Progenitor cell of endocrine pancreas (in vitro differentiated cells): ENCODE results near the gene VDR. TPM values are rescaled to one million over a fixed set of nuclear protein-coding genes. Genes with fewer than 3 reads are reported as not detected.
A peak's percentile ranks its signal among the peaks of the same experiment; 100 is the strongest.

Experiments
- DNase-seq: peaks from one replicate; pipeline ENCODE4 v3.0.0; 2021; ENCODE audit warnings: low spot score; ENCODE audit not compliant: unreplicated experiment
- H3K27ac Mint-ChIP-seq: 2 replicates; pipeline ENCODE4 v1.8.0; 2021; ENCODE audit warnings: mild to moderate bottlenecking, moderate library complexity, mixed read lengths
- H3K27me3 Mint-ChIP-seq: 2 replicates; pipeline ENCODE4 v1.8.0; 2021; ENCODE audit warnings: mixed read lengths
- H3K36me3 Mint-ChIP-seq: 2 replicates; pipeline ENCODE4 v1.8.0; 2022; ENCODE audit warnings: mixed read lengths; ENCODE audit not compliant: insufficient read depth
- H3K4me1 Mint-ChIP-seq: 2 replicates; pipeline ENCODE4 v1.8.0; 2021; ENCODE audit warnings: low read depth, mixed read lengths
- H3K4me3 Mint-ChIP-seq: 2 replicates; pipeline ENCODE4 v1.8.0; 2021; ENCODE audit warnings: low read depth, mild to moderate bottlenecking, moderate library complexity, mixed read lengths
- H3K9me3 Mint-ChIP-seq: 2 replicates; pipeline ENCODE4 v1.8.0; 2021; ENCODE audit warnings: low read depth, mixed read lengths
- CTCF ChIP-seq: fragments of 200-600 bp; sonication (generic); IDR thresholded peaks from one replicate; pipeline ENCODE4 v1.5.0; 2021; ENCODE audit warnings: antibody characterized with exemption, mild to moderate bottlenecking; ENCODE audit not compliant: unreplicated experiment
- total RNA-seq: library from RNA; stranded (reverse); gene quantifications from 2 replicates; pipeline ENCODE4 v1.2.1, GENCODE V29; 2021

The VDR gene
- total RNA-seq, 1 donor from 2014 or later: 0.31 TPM

DNA sequence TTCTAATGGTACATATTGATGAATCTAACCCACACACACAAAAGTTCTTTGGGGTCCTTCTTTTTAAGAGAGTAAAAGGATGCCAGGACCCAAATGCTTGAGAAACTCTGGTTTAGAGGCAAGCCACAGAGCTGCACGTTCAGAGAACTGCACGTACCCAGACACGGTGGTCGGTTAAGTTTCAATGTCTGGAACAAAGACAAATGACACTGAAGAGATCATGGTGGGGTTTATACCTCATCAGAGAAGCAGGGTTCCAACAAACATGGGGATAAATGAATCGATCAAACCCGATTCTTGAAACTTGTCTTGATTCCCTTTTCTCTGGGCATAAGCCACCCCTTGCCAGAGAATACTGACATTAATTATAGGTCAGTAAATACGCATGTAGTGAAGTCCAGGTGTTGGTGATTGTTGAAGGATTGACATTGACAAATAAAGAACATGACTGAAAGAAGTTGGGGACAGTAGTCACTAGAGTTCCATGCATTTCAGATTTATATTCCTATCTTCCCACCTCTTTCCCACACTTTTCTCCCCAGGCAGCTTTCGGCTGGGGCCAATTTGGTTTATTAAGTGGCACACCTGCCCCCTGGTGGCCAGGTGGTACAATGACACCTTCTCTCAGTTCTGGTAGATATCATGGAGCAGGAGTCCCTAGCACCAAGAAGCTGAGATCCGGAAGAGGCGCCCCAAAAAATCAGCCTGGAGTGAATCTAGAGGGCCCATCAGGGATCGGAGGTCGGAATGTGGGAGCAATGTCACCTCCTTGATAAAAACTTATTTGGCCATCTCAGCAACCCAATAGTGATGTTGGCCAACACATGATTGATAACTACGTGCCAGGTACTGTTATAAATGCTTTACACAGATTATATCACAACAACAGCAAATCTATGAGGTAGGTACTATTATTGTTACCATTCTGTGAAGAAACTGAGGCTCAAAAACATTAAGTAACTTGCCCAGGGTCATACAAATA, 67.3 kb downstream of the VDR start:
- Mint-ChIP-seq H3K27me3 (no peaks in the 10 kb centered on the region), H3K9me3 (no peaks in the 10 kb centered on the region), H3K36me3 (no peaks in the 10 kb centered on the region), H3K27ac (no peak overlapping the region), H3K4me3 (no peak overlapping the region), H3K4me1 (peaks cover 22% of the 10 kb centered on the region)
- TF ChIP-seq CTCF: peak; percentile 87
- peak; percentile 60 for DNase-seq

GRCh38 chr12:47835831-47836155, 69.0 kb downstream of the VDR start:
- Mint-ChIP-seq H3K9me3 (no peaks in the 10 kb centered on the region), H3K4me3 (no peak overlapping the region), H3K36me3 (no peaks in the 10 kb centered on the region), H3K27me3 (no peaks in the 10 kb centered on the region), H3K27ac (no peak overlapping the region), H3K4me1 (peaks cover 17% of the 10 kb centered on the region)
- no peak for DNase-seq
- TF ChIP-seq CTCF: no peak

DNA sequence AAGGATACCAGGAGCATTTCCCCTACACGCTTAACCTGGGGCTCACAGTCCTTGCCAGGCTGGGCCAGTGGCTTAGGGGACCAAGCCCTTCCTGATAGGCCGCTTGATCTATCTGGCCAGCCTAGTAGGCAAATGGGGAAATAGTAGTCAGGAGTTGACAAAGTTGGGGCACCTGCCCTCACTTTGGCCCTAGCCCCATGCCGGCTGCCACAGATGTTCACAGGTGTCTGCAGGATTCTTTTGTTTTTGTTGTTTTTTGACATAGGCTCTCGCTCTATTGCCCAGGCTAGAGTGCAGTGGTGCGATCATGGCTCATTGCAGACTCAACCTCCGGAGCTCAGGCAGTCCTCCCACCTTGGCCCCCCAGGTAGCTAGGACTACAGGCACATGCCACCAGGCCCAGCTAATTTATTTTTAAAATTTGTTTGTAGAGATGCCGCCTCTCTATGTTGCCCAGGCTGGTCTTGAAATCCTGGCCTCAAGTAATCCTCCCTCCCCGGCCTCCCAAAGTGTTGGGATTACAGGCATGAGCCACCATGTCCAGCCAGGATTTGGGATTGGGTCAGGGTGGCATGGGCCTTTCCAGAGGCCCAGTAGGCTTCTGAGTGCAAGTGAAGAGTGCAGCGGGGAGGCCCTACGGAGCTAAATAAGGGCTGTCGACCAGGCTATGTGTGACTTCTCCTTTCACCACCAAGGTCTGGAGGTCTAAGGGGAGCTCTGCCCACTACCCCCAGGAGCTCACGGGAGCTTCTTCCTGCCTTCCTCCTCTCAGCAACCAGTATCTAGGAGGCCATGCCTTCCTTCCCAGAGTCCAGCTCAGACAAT, 69.6 kb downstream of the VDR start:
- Mint-ChIP-seq H3K4me1 (peaks cover 17% of the 10 kb centered on the region), H3K4me3 (no peak overlapping the region), H3K36me3 (no peaks in the 10 kb centered on the region), H3K9me3 (no peaks in the 10 kb centered on the region), H3K27me3 (peaks cover 4% of the 10 kb centered on the region), H3K27ac (no peak overlapping the region)
- no peak for DNase-seq
- no peak for TF ChIP-seq CTCF

GRCh38 chr12:47834199-47834903, 70.4 kb downstream of the VDR start:
- Mint-ChIP-seq H3K9me3 (no peaks in the 10 kb centered on the region), H3K27ac (no peak overlapping the region), H3K4me1 (peaks cover 14% of the 10 kb centered on the region), H3K27me3 (peaks cover 4% of the 10 kb centered on the region), H3K4me3 (no peak overlapping the region), H3K36me3 (no peaks in the 10 kb centered on the region)
- TF ChIP-seq CTCF: no peak
- no peak for DNase-seq

DNA sequence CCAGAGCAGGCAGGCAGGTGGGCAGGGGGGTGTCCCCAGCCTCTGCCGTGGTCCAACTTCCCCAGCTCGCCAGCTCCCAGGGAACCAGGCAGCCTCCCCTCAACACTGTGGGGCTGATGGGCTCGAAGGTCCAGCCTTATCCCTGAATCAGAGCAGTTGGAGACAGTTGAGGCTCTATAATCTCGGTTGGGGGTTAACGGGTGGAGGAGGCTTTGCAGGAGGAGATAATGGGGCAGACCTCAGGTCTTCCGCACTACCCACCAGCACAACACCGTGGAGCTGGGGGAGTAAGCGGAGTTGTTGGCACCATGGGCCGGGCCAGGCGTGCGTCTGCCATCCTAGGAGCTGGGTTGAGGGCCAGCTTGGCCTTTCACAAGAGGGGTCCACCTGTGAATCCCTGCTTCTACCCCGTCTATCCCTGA, 71.2 kb downstream of the VDR start:
- no peak for DNase-seq
- no peaks in the 10 kb centered on the region for H3K9me3 Mint-ChIP-seq
- H3K27me3 Mint-ChIP-seq: peaks cover 4% of the 10 kb centered on the region
- TF ChIP-seq CTCF: no peak
- H3K4me1 Mint-ChIP-seq: peaks cover 11% of the 10 kb centered on the region
- no peak overlapping the region for H3K4me3 Mint-ChIP-seq
- no peak overlapping the region for H3K27ac Mint-ChIP-seq
- H3K36me3 Mint-ChIP-seq: no peaks in the 10 kb centered on the region
